Right atrium auricular region (tissue), 2 donors: Measurements from ENCODE around the gene GRAMD4. TPM values are rescaled to one million over a fixed set of nuclear protein-coding genes. Genes with fewer than 3 reads are reported as not detected.

Experiments used
- DNase-seq: peaks from one replicate; pipeline ENCODE4 v3.0.0-alpha.2; 2019; ENCODE audit warnings: low spot score
- H3K27ac ChIP-seq, 2 donors: fragments of 200-600 bp; sonication (generic); 1 replicate in 1 of 2; 2 replicates in 1 of 2; pipeline ENCODE4 v1.5.1; 2016 to 2019
- H3K27me3 ChIP-seq, 2 donors: fragments of 200-600 bp; sonication (generic); one replicate each; pipeline versions ENCODE4 v1.5.1 to v1.6.0; 2017 to 2019
- H3K36me3 ChIP-seq: fragments of 200-600 bp; sonication (generic); one replicate; pipeline ENCODE4 v1.5.1; 2016
- H3K4me1 ChIP-seq, 2 donors: fragments of 200-600 bp; sonication (generic); one replicate each; pipeline versions ENCODE4 v1.5.1 to v1.6.0; 2017 to 2019
- H3K4me3 ChIP-seq, 2 donors: fragments of 200-600 bp; sonication (generic); 1 replicate in 1 of 2; 2 replicates in 1 of 2; pipeline ENCODE4 v1.5.1; 2017 to 2019; ENCODE audit warnings: mild to moderate bottlenecking in 1 of 2, moderate library complexity in 1 of 2
- H3K9me3 ChIP-seq, 2 donors: fragments of 200-600 bp; sonication (generic); one replicate each; pipeline ENCODE4 v1.5.1; 2019
- total RNA-seq, 2 donors: library from RNA; depleted of rRNA; stranded (reverse); fragments of >200 nt; gene quantifications; one replicate each; pipeline ENCODE4 v1.1.0, GENCODE V29; 2016
- TF ChIP-seq, protein P1 (sequence below), 2 donors: fragments of 200-600 bp; sonication (generic); IDR thresholded peaks; one replicate each; pipeline ENCODE4 v1.5.1; 2019; ENCODE audit warnings: antibody characterized with exemption in 2 of 2

The GRAMD4 gene
- total RNA-seq, 2 donors from 2014 or later = 29.1 to 31.6 TPM

DNA sequence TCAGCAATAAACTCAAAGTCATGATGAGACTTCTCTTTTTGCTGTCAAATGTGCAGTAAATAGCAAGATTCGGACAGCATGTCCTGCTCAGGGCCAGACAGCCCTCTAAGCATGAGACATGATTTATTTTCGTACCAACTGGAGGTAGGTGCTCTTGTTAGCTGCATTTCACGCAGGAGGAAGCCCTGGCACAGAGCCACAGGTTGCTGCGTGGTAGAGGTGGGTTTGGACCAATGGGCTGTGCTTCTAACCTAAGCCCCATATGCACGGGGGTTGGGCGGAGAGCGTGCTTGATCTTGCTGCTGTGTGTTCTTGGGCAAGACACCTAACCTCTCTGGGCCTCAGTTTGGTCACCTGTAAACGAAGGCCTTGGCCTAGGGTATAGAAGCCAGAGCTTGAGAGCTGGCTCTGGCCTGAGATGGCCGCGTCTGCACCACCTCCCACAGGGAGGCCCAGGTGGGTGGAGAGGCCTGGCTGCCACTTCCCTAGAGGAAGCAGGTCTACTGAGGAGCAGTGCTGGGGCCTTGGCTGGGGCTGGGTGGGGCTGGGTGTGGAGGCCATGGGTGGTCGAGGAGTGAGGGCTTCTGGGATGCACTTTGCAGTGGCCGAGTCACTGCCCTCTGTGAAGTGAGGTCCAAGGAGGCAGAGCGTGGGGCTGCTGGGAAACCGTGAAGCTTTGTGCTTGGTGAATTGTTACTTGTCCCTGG lies 38.5 kb upstream of the GRAMD4 start:
- Histone ChIP-seq H3K4me3 (no peak overlapping the region), H3K27ac (peak overlapping the region; percentile 90 to 94), H3K36me3 (no peaks in the 10 kb centered on the region), H3K27me3 (no peaks in the 10 kb centered on the region), H3K9me3 (no peaks in the 10 kb centered on the region), H3K4me1 (peaks cover 0 to 76% of the 10 kb centered on the region in 2 donors)
- DNase-seq = no peak
- TF ChIP-seq, protein P1, sequence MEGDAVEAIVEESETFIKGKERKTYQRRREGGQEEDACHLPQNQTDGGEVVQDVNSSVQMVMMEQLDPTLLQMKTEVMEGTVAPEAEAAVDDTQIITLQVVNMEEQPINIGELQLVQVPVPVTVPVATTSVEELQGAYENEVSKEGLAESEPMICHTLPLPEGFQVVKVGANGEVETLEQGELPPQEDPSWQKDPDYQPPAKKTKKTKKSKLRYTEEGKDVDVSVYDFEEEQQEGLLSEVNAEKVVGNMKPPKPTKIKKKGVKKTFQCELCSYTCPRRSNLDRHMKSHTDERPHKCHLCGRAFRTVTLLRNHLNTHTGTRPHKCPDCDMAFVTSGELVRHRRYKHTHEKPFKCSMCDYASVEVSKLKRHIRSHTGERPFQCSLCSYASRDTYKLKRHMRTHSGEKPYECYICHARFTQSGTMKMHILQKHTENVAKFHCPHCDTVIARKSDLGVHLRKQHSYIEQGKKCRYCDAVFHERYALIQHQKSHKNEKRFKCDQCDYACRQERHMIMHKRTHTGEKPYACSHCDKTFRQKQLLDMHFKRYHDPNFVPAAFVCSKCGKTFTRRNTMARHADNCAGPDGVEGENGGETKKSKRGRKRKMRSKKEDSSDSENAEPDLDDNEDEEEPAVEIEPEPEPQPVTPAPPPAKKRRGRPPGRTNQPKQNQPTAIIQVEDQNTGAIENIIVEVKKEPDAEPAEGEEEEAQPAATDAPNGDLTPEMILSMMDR (IDR thresholded peaks at IDR 0.05) = no peak

DNA sequence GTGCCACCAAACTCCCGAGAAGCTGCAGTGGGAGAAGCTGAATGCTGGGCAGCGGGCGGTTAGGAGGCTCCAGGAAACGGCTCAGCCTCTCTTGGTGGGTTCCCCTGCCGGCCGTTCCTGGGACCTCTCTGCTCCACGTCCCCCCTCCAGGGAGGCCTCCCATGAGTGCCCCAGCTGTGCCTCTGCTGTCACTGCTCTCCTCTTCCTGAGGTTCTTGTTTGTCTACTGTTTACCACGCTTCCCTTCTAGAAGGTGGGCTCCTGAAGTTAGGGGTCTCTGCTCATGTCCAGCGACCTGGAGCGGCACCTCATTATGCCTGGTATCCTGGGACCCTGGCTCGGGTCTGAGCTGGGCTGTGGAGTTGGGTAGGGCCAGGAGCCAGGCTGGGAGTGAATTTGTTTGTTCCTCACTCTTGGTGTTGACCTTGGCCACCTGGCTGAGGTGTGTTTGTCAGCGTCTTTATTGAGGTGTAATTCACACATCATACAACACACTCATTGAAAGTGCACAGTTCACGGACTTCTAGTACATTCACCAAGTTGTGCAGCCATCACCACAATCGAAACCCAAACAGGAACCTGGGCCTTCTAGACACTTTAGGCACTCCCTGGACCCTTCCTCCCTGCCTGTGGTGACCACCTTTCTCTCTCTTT lies 37.8 kb upstream of the GRAMD4 start:
- DNase-seq = no peak
- no peaks in the 10 kb centered on the region for H3K27me3 ChIP-seq
- H3K4me1 ChIP-seq = peaks cover 0 to 83% of the 10 kb centered on the region in 2 donors
- TF ChIP-seq, protein P1 (IDR thresholded peaks at IDR 0.05) = no peak
- no peaks in the 10 kb centered on the region for H3K36me3 ChIP-seq
- H3K27ac ChIP-seq = peak overlapping the region; percentile 90 to 94
- no peak overlapping the region for H3K4me3 ChIP-seq
- H3K9me3 ChIP-seq = no peaks in the 10 kb centered on the region

DNA sequence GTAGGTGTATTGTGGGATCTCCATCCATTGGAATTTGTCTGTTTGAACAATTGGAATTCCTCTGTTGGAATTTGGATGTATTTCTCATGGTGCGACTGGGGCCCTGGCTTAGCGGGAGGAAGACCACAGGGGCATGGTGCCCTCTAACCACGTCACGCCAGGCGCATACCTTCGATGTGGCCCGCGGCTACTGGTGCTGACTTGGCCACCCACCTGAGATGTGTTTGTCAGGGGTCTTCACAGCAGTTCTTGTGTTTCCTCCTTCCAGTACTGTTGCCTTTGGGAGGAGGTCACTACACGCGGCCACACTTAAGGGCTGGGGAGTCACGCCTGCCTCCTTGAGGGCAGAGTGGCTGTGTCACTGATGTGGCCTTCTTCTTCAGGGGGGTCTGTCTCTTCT lies 36.6 kb upstream of the GRAMD4 start:
- Histone ChIP-seq H3K36me3 (no peaks in the 10 kb centered on the region), H3K27me3 (no peaks in the 10 kb centered on the region), H3K27ac (peak overlapping the region; percentile 52 to 94), H3K4me3 (no peak overlapping the region), H3K9me3 (no peaks in the 10 kb centered on the region), H3K4me1 (peaks cover 0 to 84% of the 10 kb centered on the region in 2 donors)
- TF ChIP-seq, protein P1 (IDR thresholded peaks at IDR 0.05) = no peak
- no peak for DNase-seq

DNA sequence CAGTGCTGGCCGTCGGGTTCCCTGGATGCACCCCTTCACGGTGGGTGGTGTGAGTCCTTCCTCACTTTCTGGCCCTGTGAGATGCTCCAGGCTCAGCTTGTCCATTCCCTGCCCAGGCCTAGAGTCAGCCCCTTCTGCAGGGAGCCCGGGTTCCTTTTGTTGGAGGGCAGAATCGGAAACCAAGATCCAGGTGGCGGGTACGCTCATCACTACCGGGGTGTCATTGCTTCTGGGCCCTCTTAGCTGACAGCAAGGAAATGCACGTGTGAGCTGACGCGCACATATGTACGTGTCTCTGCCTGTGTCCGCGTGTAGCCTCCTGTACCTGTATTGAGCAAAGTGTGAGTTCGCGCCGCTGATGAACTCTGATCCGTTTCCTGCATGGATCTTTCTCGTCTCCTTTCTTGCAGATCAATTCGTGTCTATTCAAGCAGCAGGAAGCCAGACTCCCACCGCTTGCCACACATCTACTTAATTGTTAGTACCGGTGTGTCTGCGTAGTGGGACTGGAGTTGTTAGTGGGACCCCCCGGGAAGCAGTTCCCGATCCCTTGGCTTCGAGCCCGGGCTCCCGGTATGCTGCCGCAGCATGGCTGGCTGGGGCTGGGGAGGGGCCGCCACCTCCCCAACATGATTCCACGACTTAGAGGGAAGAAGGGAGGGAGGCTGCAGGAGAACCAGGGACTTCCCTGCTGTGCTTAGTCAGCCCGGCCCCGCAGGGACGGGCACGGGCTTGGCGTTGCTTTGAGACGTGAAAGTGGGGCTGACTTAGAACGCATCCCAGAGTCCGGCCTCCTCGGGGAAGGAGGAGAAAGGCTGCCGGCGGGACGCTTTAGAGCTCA lies 35.9 kb upstream of the GRAMD4 start:
- no peaks in the 10 kb centered on the region for H3K36me3 ChIP-seq
- H3K4me1 ChIP-seq = peaks cover 0 to 84% of the 10 kb centered on the region in 2 donors
- TF ChIP-seq, protein P1 (IDR thresholded peaks at IDR 0.05) = no peak
- H3K27ac ChIP-seq = peak overlapping the region; percentile 52 to 94
- no peaks in the 10 kb centered on the region for H3K9me3 ChIP-seq
- no peak overlapping the region for H3K4me3 ChIP-seq
- DNase-seq = no peak
- H3K27me3 ChIP-seq = no peaks in the 10 kb centered on the region

DNA sequence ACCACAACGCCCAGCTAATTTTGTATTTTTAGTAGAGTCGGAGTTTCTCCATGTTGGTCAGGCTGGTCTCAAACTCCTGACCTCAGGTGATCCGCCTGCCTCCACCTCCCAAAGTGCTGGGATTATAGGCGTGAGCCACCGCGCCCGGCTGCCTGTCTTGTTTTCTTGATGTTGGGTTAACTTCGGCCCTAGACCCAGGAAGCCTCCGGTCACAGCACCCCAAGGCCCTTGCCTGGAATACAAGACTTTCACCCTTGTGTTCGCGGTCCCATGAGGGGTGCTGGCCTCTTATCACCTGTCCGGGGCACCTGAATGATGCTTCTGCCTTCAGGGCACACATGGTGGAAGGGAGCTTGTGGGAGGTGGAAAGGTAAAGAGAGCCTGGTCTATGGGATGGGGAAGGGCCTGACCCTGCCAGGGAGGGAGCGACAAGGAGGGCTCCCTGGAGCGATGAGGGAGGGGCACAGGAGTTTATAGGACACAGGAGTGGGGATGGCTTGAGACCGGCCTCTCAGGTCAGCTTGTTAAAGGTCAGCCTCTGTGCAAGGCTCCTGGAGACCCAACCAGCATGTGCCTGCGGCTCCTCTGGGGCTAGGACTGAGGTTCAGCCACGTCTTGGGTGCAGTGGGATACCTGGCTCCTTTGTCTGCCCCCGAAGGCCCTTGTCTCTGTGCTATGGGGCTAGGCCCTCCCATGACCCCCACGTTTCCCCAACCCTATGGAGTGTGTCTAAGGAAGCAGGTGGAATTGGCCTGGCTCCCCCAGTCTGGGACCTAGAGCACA lies 34.7 kb upstream of the GRAMD4 start:
- TF ChIP-seq, protein P1 (IDR thresholded peaks at IDR 0.05) = no peak
- H3K27ac ChIP-seq = peak overlapping the region in 1 of 2 donors; percentile 94
- no peaks in the 10 kb centered on the region for H3K9me3 ChIP-seq
- no peak overlapping the region for H3K4me3 ChIP-seq
- H3K4me1 ChIP-seq = peaks cover 0 to 84% of the 10 kb centered on the region in 2 donors
- no peaks in the 10 kb centered on the region for H3K36me3 ChIP-seq
- no peak for DNase-seq
- no peaks in the 10 kb centered on the region for H3K27me3 ChIP-seq
